NCI-H2171 treated with DMSO at 0.1 percent for 48 hours (cell line): ENCODE measurements around the gene SHLD1.
A peak's percentile ranks its signal among the peaks of the same experiment; 100 is the strongest.

Experiments used
- DNase-seq: peaks from one replicate; lab custom pipeline; 2025; lab: John Stamatoyannopoulos, UW

The SHLD1 gene

GRCh38 chr20:5848711-5849505 lies 98.7 kb downstream of the SHLD1 start:
- peak; percentile 88 for DNase-seq

GRCh38 chr20:5855939-5856338 lies 105.7 kb downstream of the SHLD1 start:
- DNase-seq = no peak

GRCh38 chr20:5859608-5860007 lies 109.4 kb downstream of the SHLD1 start:
- no peak for DNase-seq

GRCh38 chr20:5862703-5863039 lies 112.5 kb downstream of the SHLD1 start:
- no peak for DNase-seq

- no peak for DNase-seq
Observed at GRCh38 chr20:5863040-5863833, 113.0 kb downstream of the SHLD1 start.

GRCh38 chr20:5864428-5864827 lies 114.2 kb downstream of the SHLD1 start:
- peak; percentile 64 for DNase-seq

- DNase-seq = no peak
Observed at GRCh38 chr20:5864873-5865587, 114.8 kb downstream of the SHLD1 start.

- DNase-seq = no peak
Observed at GRCh38 chr20:5865604-5866003, 115.4 kb downstream of the SHLD1 start.

GRCh38 chr20:5870568-5870981 lies 120.4 kb downstream of the SHLD1 start:
- peak; percentile 63 for DNase-seq

- DNase-seq = peak; percentile 78
Observed at GRCh38 chr20:5871459-5872410, 121.5 kb downstream of the SHLD1 start.

- no peak for DNase-seq
Observed at GRCh38 chr20:5877128-5877527, 126.9 kb downstream of the SHLD1 start.

- no peak for DNase-seq
Observed at GRCh38 chr20:5880326-5880725, 130.1 kb downstream of the SHLD1 start.

- no peak for DNase-seq
Observed at GRCh38 chr20:5881703-5882102, 131.5 kb downstream of the SHLD1 start.

GRCh38 chr20:5882166-5882565 lies 132.0 kb downstream of the SHLD1 start:
- DNase-seq = no peak

GRCh38 chr20:5884465-5885335 lies 134.5 kb downstream of the SHLD1 start:
- no peak for DNase-seq

- no peak for DNase-seq
Observed at GRCh38 chr20:5885866-5886265, 135.7 kb downstream of the SHLD1 start.

GRCh38 chr20:5886788-5887187 lies 136.6 kb downstream of the SHLD1 start:
- peak; percentile 94 for DNase-seq

GRCh38 chr20:5887386-5887785 lies 137.2 kb downstream of the SHLD1 start:
- DNase-seq = no peak

- no peak for DNase-seq
Observed at GRCh38 chr20:5888041-5888440, 137.8 kb downstream of the SHLD1 start.

GRCh38 chr20:5890773-5891441 lies 140.7 kb downstream of the SHLD1 start:
- peak; percentile 57 for DNase-seq
